Middle frontal gyrus (tissue), 1 donor: ENCODE measurements around the gene PLXND1.

Experiments
- DNase-seq: peaks from one replicate; pipeline ENCODE4 v3.0.0-alpha.2; 2015; ENCODE audit warnings: low spot score; ENCODE audit errors: extremely low spot score

PLXND1 gene

DNA sequence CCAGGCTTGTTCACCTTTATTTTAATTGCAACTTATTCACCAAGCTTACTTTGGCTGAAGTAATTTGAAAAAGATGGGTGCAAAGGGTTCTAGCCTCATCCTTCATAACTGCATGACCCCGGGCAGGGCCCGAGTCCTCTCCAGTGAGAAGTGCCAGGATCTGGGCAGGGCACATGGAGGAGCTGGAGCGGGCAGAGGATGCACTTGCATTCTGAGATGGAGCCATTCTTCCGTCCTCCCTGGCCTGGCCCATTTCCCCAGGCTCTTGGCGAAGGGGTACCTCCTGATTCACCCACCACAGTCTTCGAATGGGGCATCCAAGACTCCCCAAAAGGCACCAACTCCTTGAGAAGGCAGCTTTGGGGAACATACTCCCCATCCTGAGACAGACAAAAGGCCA lies 22.5 kb upstream of the PLXND1 start:
- DNase-seq, result no peak

DNA sequence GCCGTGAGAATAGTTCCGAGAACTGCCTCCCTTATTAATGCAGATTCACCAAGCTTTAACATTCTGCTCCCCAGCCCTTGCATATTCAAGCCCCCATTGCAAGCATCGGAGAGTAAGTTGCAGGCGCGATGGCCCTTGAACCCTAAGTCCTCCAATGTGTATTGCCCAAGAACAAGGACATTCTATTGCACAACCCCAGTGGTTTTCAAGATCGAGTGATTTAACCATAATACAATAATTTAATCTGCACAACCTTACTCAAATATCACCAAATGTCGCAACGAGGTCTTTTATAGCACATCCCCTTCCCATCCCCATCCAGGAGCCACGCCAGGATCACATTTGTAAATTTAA lies 21.7 kb upstream of the PLXND1 start:
- no peak for DNase-seq

DNA sequence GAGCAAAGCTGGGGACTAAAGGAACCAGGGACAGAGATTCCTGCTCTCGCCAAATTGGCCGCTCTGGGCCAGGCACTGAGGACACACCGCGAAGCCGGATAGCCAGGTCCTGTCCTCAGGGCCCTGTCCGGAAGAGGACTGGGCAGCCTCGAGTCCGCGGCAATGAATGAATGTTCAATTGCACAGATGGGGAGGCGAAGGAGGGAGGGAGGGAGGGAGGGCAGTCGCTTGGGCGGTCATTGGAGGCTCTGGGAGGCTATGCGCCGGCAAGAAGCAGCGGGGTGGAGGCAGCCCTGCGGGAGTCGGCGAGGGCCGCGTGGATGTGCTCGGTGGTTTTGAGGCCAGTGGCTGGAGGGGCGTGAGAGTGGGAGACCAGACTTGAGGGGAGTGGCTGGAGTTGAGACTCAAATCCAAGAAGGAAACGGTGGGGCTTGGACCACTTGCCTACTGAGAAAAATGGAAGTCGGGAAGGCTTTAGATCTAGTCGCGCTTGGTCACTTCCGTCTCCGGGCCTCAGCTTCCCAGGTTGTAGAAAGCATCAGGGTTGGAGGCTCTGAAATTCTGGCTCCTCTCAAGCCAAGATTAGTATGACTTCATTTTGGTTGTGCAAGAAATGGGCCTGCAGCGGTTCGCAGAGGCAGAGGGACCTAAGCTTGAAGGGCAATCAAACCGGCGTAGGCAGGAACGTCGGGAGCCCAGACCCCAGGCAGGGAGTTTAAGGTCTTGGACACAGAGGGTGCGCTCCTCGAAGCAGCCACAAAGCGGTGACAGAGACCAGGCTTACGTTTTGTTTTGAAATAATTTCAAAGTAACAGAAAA lies 21.1 kb upstream of the PLXND1 start:
- DNase-seq, result peak; percentile 33

DNA sequence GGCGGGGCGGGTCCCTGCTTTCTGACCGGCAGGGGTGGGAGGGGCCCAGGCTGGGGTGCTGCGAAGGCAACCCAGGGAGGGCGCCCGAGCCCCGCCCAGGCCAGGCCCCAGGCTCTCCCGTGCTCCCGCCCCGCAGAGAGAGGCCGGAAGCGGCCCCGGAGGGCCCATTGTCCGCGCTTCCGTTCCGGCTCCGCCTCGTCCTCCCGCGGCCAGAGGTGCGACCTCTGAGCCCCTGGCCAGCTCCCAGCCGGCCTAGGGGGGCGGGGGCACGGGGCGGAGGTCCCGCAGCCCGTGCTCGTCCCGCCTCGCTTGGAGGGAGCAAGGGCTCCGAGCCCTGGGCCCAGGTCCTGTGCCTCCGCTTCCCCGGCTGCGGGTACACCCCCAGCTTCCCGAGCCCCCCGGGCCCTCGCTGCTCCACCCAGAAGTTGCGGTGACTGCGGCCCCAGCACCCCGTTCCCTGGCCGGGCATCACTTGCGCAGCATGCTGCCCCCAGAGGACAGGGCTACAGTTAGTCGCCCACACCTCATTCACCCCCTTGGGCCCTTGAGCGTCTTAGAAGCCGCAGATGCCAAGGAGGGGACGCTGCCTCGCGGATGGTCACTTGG lies 20.4 kb upstream of the PLXND1 start:
- peak; percentile 22 for DNase-seq

DNA sequence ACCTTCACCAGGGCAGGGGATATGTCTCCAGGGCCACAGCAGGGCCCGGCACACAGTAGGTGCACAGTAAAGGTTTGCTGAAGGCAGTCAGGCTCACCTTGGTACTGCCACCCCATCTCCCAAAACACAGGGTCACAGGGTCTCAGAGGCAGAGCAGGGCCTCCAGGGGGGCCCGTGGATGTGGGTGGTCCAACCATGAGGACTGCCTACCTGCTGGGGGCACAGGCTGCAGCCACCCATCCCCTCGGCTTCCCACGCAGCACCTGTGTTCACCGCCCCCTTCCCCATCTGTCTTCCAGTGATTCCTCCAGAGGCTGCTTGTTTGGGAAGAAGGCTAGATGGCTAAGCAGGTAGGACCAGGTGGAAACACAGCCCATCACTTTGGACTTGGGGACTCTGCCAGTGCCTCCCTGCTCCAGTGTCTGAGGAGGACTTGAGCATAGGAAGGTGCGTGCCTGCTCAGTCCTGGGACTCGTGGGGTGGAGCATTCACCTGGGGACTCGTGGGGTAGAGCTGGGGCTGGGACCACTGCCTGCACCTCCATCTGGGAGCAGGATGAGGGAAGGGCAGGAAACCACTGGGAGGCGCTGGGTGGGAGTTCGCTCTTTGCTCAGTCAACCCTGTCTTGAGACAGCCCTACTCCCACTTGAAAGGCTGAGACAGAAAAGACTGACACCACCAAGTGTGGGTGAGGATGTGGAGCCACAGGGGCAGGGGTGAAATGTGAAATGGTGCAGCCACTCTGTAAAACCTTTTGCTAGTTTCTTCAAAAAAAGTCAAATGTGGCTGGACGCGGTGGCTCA lies 18.8 kb upstream of the PLXND1 start:
- DNase-seq, result no peak

DNA sequence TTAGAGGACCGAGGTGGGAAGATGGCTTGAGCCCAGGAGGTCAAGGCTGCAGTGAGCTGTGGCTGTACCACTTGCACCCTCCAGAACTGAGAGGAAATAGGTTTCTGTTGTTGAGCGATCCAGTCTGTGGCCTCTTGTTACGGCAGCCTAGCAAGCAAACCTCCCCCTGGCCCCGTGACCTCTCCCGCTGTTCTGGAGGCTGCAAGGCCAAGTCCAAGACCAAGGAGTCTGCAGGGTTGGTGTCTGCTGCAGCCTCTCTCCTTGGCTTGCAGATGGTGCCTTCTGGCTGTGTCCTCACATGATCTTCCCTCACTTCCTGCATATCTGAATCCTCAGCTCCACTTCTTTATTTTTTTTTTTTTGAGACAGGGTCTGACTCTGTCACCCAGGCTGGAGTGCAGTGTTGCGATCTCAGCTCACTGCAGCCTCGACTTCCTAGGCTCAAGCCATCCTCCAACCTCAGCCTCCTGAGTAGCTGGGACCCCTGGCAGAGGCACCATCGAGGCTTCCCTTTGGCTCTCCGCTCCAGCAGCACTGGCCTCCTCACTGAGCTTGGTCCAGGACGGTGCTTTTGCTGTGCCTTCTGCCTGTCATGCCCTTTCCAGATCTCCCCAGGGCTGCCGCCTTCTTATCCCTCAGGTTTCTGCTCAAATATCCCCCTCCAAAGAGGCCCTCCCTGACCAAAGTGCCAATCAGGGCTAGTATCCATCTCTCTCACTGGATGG lies 18.0 kb upstream of the PLXND1 start:
- DNase-seq, result no peak

DNA sequence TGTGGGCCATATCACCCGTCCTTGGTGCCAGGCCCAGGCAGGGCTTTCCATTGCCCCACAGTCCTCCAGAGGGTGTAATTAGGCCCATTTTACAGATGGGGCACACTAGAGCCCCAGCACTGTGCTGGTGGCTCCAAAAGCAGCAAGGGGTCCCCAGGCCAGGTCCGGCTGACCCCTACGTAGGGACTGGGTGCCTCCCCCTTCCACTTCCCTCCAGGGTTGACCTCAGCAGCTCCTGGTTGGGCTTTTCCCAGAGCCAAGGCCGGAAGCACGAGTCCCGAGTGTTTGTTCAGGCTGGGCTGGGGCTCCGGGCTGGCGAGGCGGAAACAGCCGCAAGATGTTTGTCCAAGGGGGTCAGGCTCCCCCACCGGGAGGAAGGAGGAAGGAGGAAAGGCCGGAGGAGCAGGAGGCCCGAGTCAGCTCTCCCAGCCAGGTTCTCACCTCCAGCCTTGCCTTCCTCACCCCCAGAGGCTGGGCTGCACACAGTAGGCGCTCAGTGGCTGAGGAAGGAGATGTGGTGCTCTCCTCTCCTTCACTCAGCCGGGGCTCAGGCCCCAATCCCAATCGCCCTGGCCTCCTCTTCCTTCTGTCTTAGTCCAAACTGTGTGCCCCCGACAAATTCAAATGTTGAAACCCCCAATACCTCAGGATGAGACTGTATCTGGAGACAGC lies 17.1 kb upstream of the PLXND1 start:
- no peak for DNase-seq

DNA sequence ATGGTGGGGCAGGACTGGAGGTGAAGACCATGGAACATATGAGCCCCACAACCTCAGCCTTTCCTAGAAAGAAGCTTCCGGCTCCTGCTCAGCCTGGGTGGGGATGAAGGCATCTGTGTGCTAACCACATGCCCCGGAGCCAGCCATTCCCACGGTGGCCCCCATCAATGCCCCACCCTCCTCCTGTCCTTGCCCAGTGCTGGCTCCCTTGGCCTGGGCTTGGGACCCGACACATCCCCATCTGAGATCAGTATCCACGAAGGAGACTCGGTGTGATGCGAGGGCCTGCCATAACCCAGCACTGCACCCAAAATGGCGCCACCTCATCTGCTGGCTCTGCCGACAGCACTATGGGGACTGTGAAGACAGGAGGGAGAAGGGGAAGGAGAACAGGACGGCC lies 16.5 kb upstream of the PLXND1 start:
- no peak for DNase-seq

DNA sequence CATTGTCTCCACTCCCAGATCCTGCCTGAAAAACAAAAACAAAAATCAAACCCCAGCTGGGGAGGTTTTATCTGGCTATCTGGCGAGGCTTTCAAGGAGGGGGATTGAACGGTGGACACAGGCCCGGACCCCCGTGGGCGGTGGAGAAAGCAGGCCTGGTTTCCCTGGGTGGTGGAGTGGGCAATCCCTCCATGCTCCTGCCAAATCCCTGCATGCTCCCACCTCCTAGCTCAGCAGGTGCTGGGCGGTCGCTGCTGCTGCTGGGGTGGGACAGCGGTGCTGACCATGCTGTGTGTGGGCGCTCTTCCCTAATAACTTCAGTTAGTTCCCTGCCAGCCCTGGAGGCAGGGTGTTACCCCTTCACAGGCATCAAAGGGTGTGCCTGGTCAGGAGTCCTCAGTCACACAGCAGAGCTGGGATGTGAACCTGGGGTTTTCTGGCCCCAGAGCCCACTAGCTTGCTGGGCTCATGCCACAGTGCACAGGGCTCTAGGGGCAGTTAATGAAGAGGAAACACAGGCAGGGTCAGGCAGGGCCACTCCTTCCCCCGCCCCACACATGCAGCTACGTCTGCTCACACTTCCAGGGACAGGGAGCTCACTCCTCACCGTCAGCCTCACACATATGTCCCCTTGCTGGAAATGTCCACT lies 15.9 kb upstream of the PLXND1 start:
- DNase-seq, result no peak

DNA sequence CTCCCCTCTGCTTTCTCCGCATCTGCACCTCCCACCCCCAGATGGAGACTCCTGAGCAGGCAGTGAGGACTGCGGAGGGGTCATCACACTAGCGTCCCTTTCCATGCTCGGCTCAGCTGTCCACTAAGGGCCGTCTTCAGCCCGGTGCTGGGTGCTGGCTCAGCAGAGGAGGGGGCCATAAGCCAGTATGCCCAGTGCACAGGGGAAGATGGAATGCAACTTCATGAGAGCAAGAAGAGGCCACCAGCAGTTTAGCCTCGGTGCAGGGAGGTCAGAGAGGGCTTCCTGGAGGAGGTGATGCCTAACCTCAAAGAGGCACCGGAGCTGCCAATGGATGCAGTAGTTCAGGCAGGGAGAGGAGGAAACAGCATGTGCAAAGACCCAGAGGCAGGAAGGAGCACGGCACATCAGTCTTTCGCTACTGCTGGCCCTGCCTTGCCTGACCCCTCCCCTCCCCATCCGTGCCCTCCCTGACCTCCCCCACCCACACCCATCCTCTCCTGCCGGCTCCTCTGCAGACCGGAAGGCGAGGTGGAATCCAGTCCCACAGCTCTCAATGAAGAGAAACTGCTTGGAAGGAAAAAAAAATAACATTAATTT lies 15.2 kb upstream of the PLXND1 start:
- DNase-seq, result no peak

DNA sequence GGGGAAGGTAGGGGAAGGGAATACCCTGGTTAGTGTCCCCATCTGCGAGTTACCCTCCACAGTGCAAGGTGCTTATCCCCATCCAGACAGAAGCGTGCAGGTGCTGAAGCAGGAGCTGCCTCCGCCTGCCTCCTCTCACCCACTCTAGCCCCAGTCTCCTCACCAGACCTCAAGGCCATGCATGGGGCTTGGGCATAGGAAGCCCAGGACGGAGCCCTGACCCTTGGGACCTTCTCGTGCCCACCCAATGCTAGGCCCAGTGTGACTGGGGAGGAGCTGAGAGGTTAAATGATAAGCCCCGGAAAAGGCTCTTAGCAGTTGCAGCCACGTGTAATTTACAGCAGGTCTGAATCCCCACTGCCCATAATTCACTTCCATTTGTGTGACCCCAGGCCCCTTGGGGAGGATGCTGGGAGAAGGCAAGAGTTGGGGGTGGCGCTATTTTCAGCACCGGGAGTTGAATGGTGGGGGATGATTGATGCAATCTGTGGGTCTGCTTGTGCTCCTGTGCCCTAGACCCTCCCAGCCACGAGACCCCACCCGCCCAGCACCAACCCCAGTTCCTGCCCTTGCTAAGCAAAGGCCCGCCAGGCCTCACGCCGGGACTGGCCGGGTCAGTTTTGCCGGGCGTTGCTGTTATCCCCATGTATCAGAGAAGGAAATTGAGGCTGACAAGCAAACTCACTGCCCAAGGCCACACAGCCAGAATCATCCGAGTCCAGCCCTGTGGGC lies 14.5 kb upstream of the PLXND1 start:
- no peak for DNase-seq

DNA sequence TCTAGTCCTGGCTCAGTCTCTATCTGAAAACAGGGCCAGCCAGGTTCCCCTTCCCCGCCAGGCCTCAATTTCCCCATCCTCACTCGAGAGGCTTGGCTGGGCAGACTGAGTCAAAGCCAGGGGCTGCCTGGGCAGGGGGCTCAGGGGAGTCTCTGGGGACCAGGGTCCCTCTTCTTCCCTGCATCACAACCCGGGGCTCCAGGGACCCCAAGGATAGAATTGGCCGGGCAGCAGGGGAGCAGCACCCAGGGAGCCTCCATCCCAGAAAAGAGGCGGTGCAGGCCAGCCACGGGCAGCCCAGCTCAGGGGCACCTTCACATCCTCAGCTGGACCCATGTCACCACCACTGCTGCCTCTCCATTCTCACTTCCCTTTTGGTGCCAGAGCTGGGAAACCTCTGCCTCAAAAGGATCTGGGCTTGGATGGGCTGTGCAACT lies 13.3 kb upstream of the PLXND1 start:
- DNase-seq, result no peak

DNA sequence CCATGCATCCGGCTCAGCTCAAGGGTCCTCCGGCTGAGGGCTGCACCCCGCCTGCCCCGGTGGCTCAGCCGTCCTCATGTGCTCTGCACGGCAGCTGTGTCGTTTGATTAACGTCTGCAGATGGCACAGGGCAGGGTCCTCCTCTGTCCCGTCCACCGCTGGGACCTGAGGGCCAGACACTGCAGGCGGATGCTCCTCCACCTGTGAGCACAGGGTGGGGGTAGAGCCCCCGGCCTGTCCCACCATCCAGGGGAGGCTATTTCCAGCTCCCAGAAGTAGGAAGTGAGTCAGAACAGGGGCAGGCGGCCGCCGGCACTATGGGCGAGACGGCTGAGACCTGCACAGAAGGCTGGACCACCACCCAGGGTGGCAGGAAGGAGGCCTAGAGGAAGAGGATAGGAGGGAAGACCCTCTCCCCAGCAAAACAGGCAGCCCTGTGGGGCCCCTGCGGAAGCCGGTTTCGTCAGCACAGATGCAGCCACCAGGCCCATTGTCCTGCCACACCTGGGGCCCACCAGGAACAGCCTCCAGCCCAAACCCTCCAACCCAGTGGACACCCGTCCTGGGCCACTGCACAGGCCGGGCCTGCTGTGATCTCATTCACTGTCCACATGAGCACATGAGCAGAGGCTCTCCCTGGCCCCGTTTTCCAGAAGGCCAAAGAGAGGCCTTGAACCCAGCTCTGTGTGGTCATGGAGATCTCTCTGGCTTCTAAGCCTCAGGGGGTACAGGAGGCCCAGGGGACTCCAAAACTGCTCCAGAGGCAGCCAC lies 12.6 kb upstream of the PLXND1 start:
- no peak for DNase-seq

DNA sequence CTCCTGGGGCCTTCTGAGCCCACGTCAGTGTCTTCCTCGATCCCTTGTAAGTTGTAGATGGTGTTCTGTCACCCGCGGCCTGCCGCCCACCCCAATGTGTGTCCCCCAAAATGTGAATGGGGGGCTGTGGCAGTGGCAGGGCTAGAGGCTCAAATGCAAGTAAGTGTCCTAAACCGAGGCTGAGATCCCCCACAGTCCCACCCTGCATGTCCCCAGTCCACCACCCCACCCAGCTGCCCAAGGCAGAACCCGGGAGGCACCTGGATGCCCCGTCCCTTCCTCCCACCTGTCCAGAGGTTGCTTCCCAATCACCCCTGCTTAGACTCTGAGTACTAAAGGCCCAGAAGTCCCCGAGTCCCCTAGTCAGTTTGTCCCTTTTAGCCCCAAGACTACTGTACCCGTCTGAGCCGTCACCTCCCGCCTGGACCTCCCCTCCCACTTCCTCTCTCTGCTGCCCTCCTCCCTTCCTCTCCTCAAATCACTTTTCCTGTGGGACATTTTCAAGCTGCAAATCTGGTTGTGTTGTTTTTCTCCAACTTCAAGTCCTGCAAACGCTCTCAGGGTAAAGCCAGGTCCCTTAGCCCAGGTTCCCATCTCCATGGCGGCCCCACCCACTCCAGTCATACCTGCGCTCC lies 11.8 kb upstream of the PLXND1 start:
- DNase-seq, result no peak

DNA sequence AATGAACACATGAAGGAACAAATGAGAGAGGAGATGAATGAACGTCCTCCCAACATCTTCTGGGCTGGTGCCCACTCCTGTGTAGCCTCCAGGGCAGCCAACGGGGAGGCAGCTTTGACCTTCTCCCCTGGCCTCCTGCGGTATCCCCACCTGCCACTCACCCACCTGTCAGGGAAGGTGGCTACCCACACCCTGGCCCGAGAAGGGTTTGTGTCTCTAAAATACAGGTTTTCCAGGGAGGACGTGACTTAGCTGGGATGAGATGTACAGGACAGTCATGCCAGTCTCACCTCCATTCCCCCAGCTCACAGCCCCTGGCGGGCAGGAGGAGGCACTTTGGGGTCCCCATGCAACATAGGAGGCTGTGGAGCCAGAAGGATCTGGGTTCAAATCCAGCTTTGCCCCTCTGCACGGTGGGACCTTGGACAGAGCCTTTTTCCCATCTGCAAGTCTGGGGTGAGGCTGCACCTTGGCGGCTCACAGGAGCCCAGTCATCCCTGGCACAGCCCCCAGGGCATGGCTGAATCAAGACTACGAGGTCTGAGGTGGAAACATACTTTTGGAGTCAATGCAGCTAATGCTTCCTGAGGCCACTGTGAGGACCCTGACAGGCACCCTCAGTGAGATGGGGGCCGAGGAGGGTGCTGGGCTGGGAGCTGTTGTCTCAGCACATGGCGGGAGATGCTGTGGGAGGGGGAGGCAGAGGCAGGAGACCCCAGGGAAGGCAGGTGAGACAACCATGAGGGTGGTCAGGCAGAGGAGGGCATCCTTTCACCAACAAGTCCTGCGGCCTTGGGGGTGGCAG lies 11.1 kb upstream of the PLXND1 start:
- no peak for DNase-seq

DNA sequence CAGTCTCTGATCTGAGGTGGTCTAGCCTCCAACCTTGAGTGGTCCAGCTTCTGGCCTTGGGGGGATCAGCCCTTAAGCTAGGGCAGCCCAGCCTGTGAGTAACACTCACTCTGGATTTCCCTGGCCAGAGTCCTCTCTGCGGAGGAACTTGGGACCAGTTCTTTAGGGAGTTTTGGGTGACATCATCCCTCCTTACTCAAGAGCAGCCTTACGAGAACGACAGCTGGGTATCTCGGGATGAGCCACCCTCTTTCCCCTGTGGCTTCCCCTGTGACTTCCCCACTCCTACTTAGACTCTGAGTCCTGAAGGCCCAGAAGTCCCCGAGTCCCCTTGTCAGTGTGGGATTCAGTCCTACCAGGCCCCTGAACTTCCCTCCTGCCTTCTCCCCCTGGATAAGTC lies 10.2 kb upstream of the PLXND1 start:
- DNase-seq, result no peak

DNA sequence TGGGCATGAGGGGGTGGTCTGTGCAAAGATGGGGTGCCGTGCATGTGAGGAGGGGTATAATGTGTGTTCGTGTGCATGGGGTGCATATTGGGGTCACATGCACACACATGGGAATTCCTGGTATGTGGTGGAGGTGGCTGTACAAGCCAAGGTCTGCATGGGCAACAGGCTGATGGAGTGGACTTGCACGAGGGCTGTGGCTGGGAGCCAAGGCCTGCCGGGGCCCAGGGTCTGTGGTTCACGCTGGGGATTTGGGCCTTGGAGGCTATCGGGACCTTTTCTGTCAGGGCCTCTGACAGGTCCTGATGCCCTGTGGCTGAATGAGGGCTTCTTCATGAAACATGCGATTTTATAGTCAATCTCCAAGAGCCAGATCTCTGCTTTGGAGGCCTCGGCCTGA lies 9.8 kb upstream of the PLXND1 start:
- DNase-seq, result no peak
